SK-N-MC (cell line): ENCODE data around the gene THBS2.
"Not testable (repeated sequence)": the region's sequence is repeated elsewhere in the genome, so short reads cannot be mapped to it uniquely, and the experiment has no call there.

Experiments used
- DNase-seq: peaks from one replicate; pipeline ENCODE4 v3.0.0-alpha.2; 2011; ENCODE audit warnings: low read depth, low spot score
- H3K27ac ChIP-seq: fragments of 200-600 bp; sonication (generic); 2 replicates; pipeline ENCODE4 v1.5.1; 2016; ENCODE audit warnings: mixed run types
- H3K36me3 ChIP-seq: fragments of 200-600 bp; sonication (generic); 2 replicates; pipeline ENCODE4 v1.6.1; 2017; ENCODE audit warnings: antibody characterized with exemption, low read length, mixed read lengths; ENCODE audit not compliant: insufficient read depth
- H3K4me3 ChIP-seq: fragments of 200-600 bp; sonication (generic); 2 replicates; pipeline ENCODE4 v1.5.1; 2016
- H3K9ac ChIP-seq: fragments of 200-600 bp; sonication (generic); 2 replicates; pipeline ENCODE4 v1.8.0; 2017; ENCODE audit warnings: mixed run types, mixed read lengths; ENCODE audit not compliant: insufficient read length
- H3K9me3 ChIP-seq: fragments of 200-600 bp; sonication (generic); 2 replicates; pipeline ENCODE4 v1.6.1; 2017; ENCODE audit warnings: low read depth, mild to moderate bottlenecking, antibody characterized with exemption, low read length, moderate library complexity, mixed read lengths
- EZH2 ChIP-seq: fragments of 200-600 bp; sonication (generic); IDR thresholded peaks from one replicate; pipeline ENCODE4 v1.6.1; 2017; ENCODE audit warnings: antibody characterized with exemption
- FOXP2 ChIP-seq: optimal IDR thresholded peaks from 2 replicates; pipeline ENCODE3; 2011; ENCODE audit warnings: mild to moderate bottlenecking, moderate library complexity; ENCODE audit not compliant: insufficient read depth; ENCODE audit errors: extremely low read length, control extremely low read depth
- POLR2AphosphoS5 ChIP-seq: IDR thresholded peaks from 2 replicates; pipeline ENCODE4 v1.6.1; 2012; ENCODE audit warnings: mild to moderate bottlenecking, low read depth, low read length, borderline replicate concordance

Gene THBS2

GRCh38 chr6:169269180-169270076 is 15.8 kb upstream of the THBS2 start:
- TF ChIP-seq EZH2 (no peak), FOXP2 (no peak), POLR2AphosphoS5 (no peak)
- H3K9me3 ChIP-seq: no peaks in the 10 kb centered on the region
- DNase-seq: no peak
- H3K36me3 ChIP-seq: no peaks in the 10 kb centered on the region
- H3K27ac ChIP-seq: no peak overlapping the region
- H3K9ac ChIP-seq: no peak overlapping the region
- H3K4me3 ChIP-seq: no peak overlapping the region

GRCh38 chr6:169268276-169268675 is 14.6 kb upstream of the THBS2 start:
- no peak for TF ChIP-seq POLR2AphosphoS5
- no peak for TF ChIP-seq FOXP2
- TF ChIP-seq EZH2: no peak
- Histone ChIP-seq H3K4me3 (no peak overlapping the region), H3K9ac (no peak overlapping the region), H3K36me3 (no peaks in the 10 kb centered on the region), H3K27ac (no peak overlapping the region), H3K9me3 (no peaks in the 10 kb centered on the region)
- no peak for DNase-seq

GRCh38 chr6:169266746-169267591 is 13.3 kb upstream of the THBS2 start:
- Histone ChIP-seq H3K4me3 (no peak overlapping the region), H3K36me3 (no peaks in the 10 kb centered on the region), H3K9me3 (no peaks in the 10 kb centered on the region), H3K27ac (no peak overlapping the region), H3K9ac (no peak overlapping the region)
- TF ChIP-seq EZH2 (no peak), POLR2AphosphoS5 (no peak), FOXP2 (no peak)
- no peak for DNase-seq

GRCh38 chr6:169266261-169266660 is 12.6 kb upstream of the THBS2 start:
- no peak for DNase-seq
- no peak overlapping the region for H3K27ac ChIP-seq
- no peak overlapping the region for H3K9ac ChIP-seq
- H3K9me3 ChIP-seq: no peaks in the 10 kb centered on the region
- no peaks in the 10 kb centered on the region for H3K36me3 ChIP-seq
- H3K4me3 ChIP-seq: no peak overlapping the region
- TF ChIP-seq FOXP2 (no peak), EZH2 (no peak), POLR2AphosphoS5 (no peak)

GRCh38 chr6:169265486-169266131 is 12.0 kb upstream of the THBS2 start:
- Histone ChIP-seq H3K36me3 (no peaks in the 10 kb centered on the region), H3K27ac (no peak overlapping the region), H3K4me3 (no peak overlapping the region), H3K9me3 (no peaks in the 10 kb centered on the region), H3K9ac (no peak overlapping the region)
- TF ChIP-seq EZH2 (no peak), FOXP2 (no peak), POLR2AphosphoS5 (no peak)
- no peak for DNase-seq

GRCh38 chr6:169263836-169264608 is 10.4 kb upstream of the THBS2 start:
- no peak for DNase-seq
- Histone ChIP-seq H3K9ac (no peak overlapping the region), H3K4me3 (no peak overlapping the region), H3K9me3 (no peaks in the 10 kb centered on the region), H3K36me3 (no peaks in the 10 kb centered on the region), H3K27ac (no peak overlapping the region)
- no peak for TF ChIP-seq FOXP2
- no peak for TF ChIP-seq EZH2
- no peak for TF ChIP-seq POLR2AphosphoS5

- H3K27ac ChIP-seq: no peak overlapping the region
- H3K36me3 ChIP-seq: no peaks in the 10 kb centered on the region
- no peak for TF ChIP-seq POLR2AphosphoS5
- TF ChIP-seq FOXP2: no peak
- no peak for TF ChIP-seq EZH2
These were observed 9.7 kb upstream of the THBS2 start for GRCh38 chr6:169263374-169263773.

GRCh38 chr6:169262602-169263001 is 9.0 kb upstream of the THBS2 start:
- DNase-seq, H3K36me3 ChIP-seq, H3K9me3 ChIP-seq, H3K9ac ChIP-seq, H3K4me3 ChIP-seq, H3K27ac ChIP-seq: not testable (repeated sequence)

More at GRCh38 chr6:169263374-169263773, 9.7 kb upstream of the THBS2 start:
- no peak for DNase-seq
- H3K9me3 ChIP-seq: no peaks in the 10 kb centered on the region
- no peak overlapping the region for H3K9ac ChIP-seq
- H3K4me3 ChIP-seq: no peak overlapping the region
